GM15510 (cell line): ENCODE data around the gene TSPAN7.

ENCODE experiments used
- POLR2A ChIP-seq: IDR thresholded peaks from 3 replicates; pipeline ENCODE4 v1.6.1; 2011; ENCODE audit warnings: borderline replicate concordance; ENCODE audit not compliant: insufficient read length; ENCODE audit errors: extremely low read depth

Gene TSPAN7

GRCh38 chrX:38672646-38673045 lies 111.3 kb downstream of the TSPAN7 start:
- TF ChIP-seq POLR2A: no peak

GRCh38 chrX:38675856-38676255 lies 114.5 kb downstream of the TSPAN7 start:
- TF ChIP-seq POLR2A: no peak

GRCh38 chrX:38678183-38678582 lies 116.8 kb downstream of the TSPAN7 start:
- no peak for TF ChIP-seq POLR2A

- no peak for TF ChIP-seq POLR2A
These were observed 117.5 kb downstream of the TSPAN7 start for GRCh38 chrX:38678821-38679220.

GRCh38 chrX:38679695-38680094 lies 118.4 kb downstream of the TSPAN7 start:
- TF ChIP-seq POLR2A: no peak

GRCh38 chrX:38682095-38682494 lies 120.8 kb downstream of the TSPAN7 start:
- TF ChIP-seq POLR2A: no peak

GRCh38 chrX:38692961-38693360 lies 131.6 kb downstream of the TSPAN7 start:
- TF ChIP-seq POLR2A: no peak

GRCh38 chrX:38694394-38694793 lies 133.1 kb downstream of the TSPAN7 start:
- no peak for TF ChIP-seq POLR2A

GRCh38 chrX:38697461-38697860 lies 136.1 kb downstream of the TSPAN7 start:
- TF ChIP-seq POLR2A: no peak

- TF ChIP-seq POLR2A: no peak
These were observed 137.8 kb downstream of the TSPAN7 start for GRCh38 chrX:38699121-38699520.

- no peak for TF ChIP-seq POLR2A
These were observed 138.4 kb downstream of the TSPAN7 start for GRCh38 chrX:38699696-38700095.

- no peak for TF ChIP-seq POLR2A
These were observed 139.7 kb downstream of the TSPAN7 start for GRCh38 chrX:38701073-38701472.

- TF ChIP-seq POLR2A: no peak
These were observed 143.0 kb downstream of the TSPAN7 start for GRCh38 chrX:38704146-38704882.

- no peak for TF ChIP-seq POLR2A
These were observed 156.5 kb downstream of the TSPAN7 start for GRCh38 chrX:38717871-38718270.

- TF ChIP-seq POLR2A: no peak
These were observed 157.0 kb downstream of the TSPAN7 start for GRCh38 chrX:38718311-38718710.

GRCh38 chrX:38726612-38727011 lies 165.3 kb downstream of the TSPAN7 start:
- no peak for TF ChIP-seq POLR2A

- TF ChIP-seq POLR2A: no peak
These were observed 166.3 kb downstream of the TSPAN7 start for GRCh38 chrX:38727668-38728067.

- TF ChIP-seq POLR2A: no peak
These were observed 171.5 kb downstream of the TSPAN7 start for GRCh38 chrX:38732866-38733265.
